HG03442 (cell line): Measurements from ENCODE around the gene PTPRM.

ENCODE experiments used
- ATAC-seq: cut with Tn5 transposase; IDR thresholded peaks from one replicate; pipeline ENCODE4 v1.9.1; 2021; ENCODE audit warnings: mild to moderate bottlenecking, moderate library complexity; ENCODE audit not compliant: unreplicated experiment

Gene PTPRM

GRCh38 chr18:8400193-8400752 lies 833.2 kb downstream of the PTPRM start:
- ATAC-seq = no peak

GRCh38 chr18:8400825-8401224 lies 833.7 kb downstream of the PTPRM start:
- ATAC-seq = no peak

- no peak for ATAC-seq
These were observed 834.5 kb downstream of the PTPRM start for GRCh38 chr18:8401606-8402005.

GRCh38 chr18:8402237-8402636 lies 835.1 kb downstream of the PTPRM start:
- ATAC-seq = no peak

GRCh38 chr18:8403713-8404112 lies 836.6 kb downstream of the PTPRM start:
- ATAC-seq = no peak

- ATAC-seq = no peak
These were observed 839.2 kb downstream of the PTPRM start for GRCh38 chr18:8406186-8406867.

GRCh38 chr18:8406868-8407250 lies 839.7 kb downstream of the PTPRM start:
- no peak for ATAC-seq

GRCh38 chr18:8409151-8409550 lies 842.0 kb downstream of the PTPRM start:
- ATAC-seq = no peak

- no peak for ATAC-seq
These were observed 844.4 kb downstream of the PTPRM start for GRCh38 chr18:8411492-8411891.

GRCh38 chr18:8412117-8412516 lies 845.0 kb downstream of the PTPRM start:
- no peak for ATAC-seq

- no peak for ATAC-seq
These were observed 846.1 kb downstream of the PTPRM start for GRCh38 chr18:8413189-8413588.

- no peak for ATAC-seq
These were observed 846.6 kb downstream of the PTPRM start for GRCh38 chr18:8413751-8414150.

- ATAC-seq = no peak
These were observed 849.3 kb downstream of the PTPRM start for GRCh38 chr18:8416212-8417019.

GRCh38 chr18:8422391-8422790 lies 855.3 kb downstream of the PTPRM start:
- ATAC-seq = no peak

GRCh38 chr18:8423051-8423557 lies 856.0 kb downstream of the PTPRM start:
- ATAC-seq = no peak

GRCh38 chr18:8424481-8424880 lies 857.4 kb downstream of the PTPRM start:
- no peak for ATAC-seq

GRCh38 chr18:8424917-8425725 lies 858.0 kb downstream of the PTPRM start:
- no peak for ATAC-seq

GRCh38 chr18:8426401-8426800 lies 859.3 kb downstream of the PTPRM start:
- ATAC-seq = no peak

GRCh38 chr18:8427339-8427738 lies 860.2 kb downstream of the PTPRM start:
- ATAC-seq = no peak

- no peak for ATAC-seq
These were observed 861.8 kb downstream of the PTPRM start for GRCh38 chr18:8428951-8429350.

GRCh38 chr18:8431036-8431435 lies 863.9 kb downstream of the PTPRM start:
- no peak for ATAC-seq
